OCI-LY1 (cell line): ENCODE results near the gene HS1BP3.

ENCODE experiments used
- CTCF ChIP-seq: fragments of 200-600 bp; sonication (generic), shearing (Covaris generic); IDR thresholded peaks from 2 replicates; pipeline ENCODE4 v1.5.1; 2017; ENCODE audit warnings: mild to moderate bottlenecking, antibody characterized with exemption, low read length, moderate library complexity, mixed read lengths
- EZH2 ChIP-seq: fragments of 200-600 bp; sonication (generic), shearing (Covaris generic); IDR thresholded peaks from 2 replicates; pipeline ENCODE4 v1.8.0; 2017; ENCODE audit warnings: borderline replicate concordance, mixed run types, mild to moderate bottlenecking, antibody characterized with exemption, low read length, moderate library complexity, mixed read lengths

GRCh38 chr2:20697322-20697934 is 46.5 kb upstream of the HS1BP3 start:
- no peak for TF ChIP-seq CTCF
- TF ChIP-seq EZH2, result no peak
